GM18858 (cell line): ENCODE results near the gene SHISA3.
"Not testable (repeated sequence)": the region's sequence is repeated elsewhere in the genome, so short reads cannot be mapped to it uniquely, and the experiment has no call there.

Experiments used
- ATAC-seq: cut with Tn5 transposase; IDR thresholded peaks from one replicate; pipeline ENCODE4 v1.9.1; 2021; ENCODE audit not compliant: unreplicated experiment

Gene SHISA3

DNA sequence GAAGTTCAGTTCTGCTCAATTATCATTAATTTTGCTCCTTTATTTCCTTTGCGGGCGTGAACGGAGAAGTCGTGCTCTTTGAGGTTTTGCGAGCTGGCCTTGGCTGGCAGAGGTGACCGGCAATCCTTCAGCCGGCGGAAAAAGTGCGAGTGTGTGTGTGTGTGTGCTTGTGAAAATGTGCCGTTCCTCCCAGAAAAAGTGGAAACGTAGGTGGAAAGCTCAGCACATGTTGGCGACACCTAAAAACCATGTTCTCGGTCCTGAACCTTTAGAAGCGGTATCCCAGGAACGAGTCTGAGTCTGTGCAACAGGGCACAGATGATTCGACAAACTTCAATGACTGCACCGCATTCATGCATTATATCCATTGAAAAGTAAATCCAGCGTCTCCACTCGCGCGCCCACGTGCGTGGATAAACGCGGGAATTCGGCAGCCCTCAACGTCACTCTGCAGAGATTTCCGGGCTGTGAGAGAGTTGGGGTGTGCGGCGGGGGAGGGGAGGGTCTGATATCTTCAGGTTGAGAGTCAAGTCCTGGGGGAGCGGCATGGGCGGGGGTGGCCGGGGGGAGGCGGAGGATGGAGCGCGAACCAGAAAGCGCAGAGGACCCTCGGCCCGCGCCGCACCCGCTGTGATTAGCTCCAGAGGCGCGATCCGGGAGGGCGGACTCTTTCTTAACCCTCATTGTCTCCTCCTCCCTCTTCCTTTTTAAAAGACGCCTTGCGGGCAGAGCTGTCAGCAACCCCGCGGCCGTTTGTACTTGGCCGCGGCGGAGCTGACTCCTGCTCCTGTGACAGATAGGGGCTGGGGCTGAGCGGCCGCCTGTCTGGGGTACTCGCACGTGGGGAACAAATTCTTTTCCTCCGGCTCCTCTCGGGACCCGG lies at the start of gene SHISA3:
TSS of gene SHISA3 (plus strand) at position 737 of the 883 bp plus-strand sequence. CDS start 569 bp downstream, outside the sequence.
- no peak for ATAC-seq

DNA sequence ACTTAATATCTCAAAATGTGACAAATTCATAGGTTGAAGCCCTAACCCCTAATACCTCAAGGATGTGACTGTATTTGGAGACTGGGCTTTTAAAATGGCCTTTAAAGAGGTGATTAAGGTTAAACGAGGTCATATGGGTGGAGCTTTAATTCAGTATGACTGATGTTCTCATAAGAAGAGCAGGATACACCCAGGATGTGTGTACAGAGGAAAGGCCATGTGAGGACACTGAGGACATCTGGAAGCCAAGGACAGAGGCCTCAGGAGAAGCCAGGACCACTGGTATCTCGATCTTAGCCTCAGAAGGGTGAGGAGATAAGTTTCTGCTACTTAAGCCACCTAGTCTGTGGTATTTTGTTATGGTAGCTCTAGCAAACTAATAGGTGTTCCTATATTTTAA lies 49.0 kb upstream of the SHISA3 start:
- ATAC-seq: no peak

DNA sequence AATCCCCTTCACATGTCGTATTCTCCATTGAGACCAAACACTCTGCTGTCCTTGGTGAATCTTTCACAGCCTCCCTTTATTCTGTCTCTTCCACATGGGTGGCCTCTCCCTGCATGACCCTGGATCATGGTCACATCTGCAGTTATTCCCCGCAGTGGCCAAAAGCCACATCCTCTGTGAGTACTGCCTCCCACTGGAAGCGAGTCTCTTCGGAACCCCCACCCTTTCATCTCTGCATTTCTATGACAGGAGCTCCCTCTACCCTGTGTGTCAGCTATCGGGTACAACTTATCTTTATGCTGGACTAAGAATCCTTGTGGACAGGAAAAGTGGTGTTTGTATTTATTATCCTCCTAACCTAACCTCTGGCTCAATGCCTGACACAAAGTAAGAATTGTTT lies 48.6 kb upstream of the SHISA3 start:
- no peak for ATAC-seq

DNA sequence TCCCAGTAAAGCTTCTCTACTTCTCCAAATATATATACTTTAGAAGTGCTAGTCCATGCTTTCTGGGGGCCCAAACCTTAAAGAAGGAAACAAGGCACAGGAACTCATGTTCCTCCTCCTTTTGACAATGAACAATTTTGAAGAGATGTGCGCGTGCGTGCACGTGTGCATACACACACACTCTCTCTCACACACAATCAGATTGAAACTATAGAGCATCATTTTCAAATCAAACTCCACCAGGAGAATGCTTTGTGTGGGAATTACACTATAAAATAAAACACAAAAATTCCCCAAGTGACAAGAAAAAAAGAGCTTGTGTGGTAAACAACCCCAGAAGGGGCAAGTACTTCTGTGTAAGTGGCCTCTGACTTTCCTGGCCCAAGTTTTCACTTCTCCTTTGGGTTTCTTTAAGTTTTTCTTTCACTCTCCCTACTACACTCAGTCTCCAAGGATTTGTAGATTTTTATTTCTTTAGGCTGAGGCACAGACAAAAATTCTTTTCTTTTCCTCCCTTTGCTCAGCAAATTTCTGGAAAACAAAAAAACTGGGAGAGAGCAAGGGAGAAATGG lies 46.6 kb upstream of the SHISA3 start:
- ATAC-seq: no peak

DNA sequence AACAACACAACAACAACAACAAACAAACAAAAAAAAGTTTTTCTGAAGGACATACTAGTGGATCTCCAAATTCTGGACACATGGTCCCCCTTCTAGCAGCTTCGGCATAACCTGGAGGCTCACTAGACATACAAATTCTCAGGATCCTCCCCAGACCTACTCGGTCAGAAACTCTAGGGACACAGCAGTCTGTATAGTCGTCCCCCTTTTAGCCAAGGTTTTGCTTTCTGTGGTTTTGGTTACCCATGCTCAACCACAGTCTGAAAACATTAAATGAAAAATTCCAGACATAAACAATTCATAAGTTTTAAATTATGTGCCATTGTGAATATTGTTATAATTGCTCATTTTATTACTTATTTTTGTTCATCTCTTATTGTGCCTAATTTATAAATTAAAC lies 45.2 kb upstream of the SHISA3 start:
- no peak for ATAC-seq

DNA sequence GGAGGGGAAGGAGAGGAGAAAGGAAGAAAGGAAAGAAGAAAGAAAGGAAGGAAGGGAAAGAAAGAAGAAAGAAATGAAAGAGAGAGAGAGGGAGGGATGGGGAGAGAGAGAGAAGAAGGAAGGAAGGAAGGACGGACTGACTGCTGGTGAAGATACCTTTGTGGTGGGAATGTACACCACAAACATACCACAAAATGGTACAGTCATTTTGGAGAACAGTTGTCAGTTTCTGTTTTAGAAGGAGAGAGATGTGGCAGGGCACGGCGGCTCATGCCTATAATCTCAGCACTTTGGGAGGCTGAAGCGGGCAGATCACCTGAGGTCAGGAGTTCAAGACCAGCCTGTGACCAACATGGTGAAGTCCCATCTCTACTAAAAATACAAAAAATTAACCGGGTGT lies 40.0 kb upstream of the SHISA3 start:
- no peak for ATAC-seq

DNA sequence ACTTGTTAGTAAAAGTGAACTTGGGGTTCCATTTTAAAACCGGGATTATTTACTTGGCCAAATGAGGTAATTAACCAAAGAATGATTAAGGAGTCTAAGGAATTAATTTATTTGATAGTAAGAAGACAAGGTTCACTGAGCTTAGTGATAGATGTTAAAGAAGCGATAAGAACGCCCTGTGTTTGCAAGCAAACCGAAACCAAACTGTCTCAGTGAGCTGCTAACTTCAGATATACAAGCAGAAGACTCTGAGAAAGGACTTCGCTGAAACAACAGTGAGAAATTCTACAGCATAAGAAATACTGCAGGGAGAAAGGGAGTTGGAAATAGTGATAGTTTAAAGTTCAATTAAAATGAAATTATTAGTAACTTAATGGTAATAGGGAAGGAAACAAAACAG lies 37.6 kb upstream of the SHISA3 start:
- no peak for ATAC-seq

DNA sequence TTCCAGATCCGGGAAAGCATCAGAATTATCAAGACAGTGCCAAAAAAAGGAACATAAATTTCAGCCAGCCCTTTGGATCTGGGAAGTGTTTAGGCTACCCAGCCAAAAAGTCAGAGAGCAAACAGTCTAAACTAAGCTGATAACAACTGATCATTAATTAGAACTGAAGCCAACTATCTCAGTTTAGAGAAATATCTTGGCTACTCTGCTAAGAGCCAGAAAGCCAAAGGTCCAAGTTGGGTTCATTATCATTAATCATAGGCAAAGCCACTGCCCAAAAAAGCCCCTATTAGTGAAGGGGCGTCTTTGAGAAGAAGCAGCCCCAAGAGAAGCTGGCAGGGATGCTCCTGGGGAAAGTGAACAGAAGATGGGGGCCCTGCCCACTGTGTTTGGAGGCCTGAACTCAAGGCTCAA lies 37.0 kb upstream of the SHISA3 start:
- no peak for ATAC-seq

DNA sequence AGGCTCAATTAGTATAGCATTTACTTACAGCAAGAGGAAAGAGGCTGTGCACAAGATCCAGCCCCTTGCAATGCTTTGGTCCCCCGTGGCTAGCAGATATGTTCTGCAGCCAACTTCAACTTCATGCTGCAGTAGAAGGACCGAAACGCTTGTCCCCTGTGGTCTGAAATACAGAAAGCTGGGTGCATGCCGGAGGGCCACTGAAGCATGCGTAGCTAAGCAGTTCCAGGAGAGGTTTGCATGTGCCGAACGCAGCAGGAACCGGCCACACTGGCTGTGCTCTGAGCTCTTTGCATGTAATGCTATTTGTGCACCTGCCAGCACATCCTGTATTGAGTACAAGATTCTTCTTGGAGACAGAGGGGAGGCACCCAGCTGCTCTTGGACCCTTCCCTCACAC lies 35.8 kb upstream of the SHISA3 start:
- no peak for ATAC-seq

DNA sequence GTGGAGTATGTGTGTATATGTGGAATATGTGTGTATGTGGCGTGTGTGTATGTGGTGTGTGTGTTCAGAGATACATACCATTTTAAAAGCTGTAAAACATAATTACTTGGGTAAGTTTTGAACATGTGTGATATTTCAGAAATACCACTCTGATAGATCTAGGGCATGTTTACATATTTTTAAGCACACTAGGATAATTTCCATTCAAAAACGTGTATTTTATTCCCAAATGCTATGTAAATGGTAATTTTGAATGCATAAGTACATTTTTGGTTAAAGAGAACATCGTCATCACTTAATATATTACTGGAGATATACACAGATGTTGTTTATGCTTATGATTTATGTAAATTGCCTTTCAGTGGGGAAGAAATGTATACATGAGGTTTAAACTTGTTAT lies 34.7 kb upstream of the SHISA3 start:
- no peak for ATAC-seq

DNA sequence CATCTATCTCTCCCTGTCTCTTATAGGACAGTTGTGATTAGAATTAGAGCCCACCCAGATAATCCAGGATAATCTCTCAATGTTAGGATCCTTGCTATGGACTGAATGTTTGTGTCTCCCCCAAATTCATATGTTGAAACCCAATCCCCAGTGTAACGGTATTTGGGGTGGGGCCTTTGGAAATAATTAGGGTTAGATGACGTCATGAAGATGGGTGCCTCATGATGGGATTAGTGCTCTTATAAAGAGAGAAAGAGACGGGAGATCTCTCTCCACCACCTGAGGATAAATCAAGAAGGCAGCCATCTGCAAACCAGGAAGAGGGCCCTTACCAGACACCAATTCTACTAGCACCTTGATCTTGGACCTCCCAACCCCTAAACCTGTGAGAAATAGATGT lies 33.7 kb upstream of the SHISA3 start:
- no peak for ATAC-seq

DNA sequence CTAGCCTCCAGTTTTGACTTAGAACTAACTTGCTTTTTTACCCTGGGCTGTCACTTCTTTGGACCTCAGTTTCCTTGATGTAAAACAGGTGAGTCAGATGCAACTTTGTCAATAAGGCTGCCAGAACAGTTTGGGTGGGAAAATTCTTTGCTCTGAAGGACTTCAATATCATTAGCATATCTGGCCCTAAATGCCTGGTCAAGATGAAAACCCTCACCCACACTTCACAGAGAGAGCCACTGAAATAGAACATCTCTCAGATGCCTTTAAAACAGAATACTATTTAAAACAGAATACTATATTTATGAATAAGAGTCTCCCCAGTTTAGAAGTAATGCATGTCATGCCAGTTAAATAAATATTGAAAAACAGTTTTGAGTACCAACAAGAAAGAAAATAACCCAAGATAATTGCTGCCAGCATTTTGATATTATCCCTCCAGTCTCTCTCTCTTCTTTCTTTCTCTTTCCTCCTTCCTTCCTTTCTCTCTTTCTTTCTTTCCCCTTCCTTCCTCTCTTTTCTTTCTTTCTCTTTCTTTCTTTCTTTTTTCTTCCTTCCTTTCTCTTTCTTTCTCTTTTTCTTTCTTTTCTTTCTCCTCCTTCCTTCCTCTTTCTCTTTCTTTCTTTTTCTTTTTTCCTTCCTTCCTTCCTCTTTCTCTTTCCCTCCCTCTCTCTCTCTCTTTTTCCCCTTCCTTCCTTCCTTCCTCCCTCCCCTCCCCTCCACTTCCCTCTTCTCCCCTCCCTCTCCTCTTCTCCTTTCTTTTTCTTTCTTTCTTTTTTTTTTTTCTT lies 32.8 kb upstream of the SHISA3 start:
- ATAC-seq: no peak

DNA sequence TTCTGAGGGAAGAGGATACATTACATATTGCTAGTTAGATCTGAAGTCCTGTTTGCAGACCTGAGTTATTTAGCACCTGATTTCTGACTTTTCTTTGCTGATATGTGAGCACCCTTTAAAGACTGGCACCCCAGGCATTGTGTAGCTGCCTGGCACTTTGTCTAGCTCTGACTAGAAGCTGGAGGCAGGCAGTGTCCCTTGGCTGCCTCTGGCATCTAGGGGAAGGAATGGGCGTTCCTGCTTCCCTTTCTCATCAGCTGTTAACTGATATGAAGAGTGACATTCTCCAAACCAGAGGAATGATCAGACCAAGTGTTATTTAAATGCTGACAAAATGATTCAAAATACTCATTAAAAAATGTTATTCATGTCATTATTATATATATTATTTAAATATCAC lies 30.3 kb upstream of the SHISA3 start:
- ATAC-seq: no peak

DNA sequence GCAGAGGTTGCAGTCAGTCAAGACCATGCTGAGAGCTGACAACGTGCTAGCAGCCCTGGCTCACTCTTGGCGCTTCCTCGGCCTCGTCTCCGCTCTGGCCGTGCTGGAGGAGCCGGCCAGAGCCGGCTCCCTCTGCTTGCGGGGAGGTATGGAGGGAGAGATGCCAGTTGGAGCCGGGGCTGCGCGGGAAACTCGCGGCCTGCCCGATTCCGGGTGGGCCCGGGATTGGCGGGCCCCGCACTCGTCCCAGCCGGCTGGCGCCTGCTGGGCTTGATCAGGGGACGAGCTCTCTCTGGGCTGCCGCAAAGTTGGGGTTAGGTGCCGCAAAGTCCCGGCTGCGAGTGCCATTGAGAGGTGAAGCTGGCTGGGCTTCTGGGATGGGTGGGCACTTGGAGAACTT lies 27.8 kb upstream of the SHISA3 start:
- ATAC-seq: no peak

DNA sequence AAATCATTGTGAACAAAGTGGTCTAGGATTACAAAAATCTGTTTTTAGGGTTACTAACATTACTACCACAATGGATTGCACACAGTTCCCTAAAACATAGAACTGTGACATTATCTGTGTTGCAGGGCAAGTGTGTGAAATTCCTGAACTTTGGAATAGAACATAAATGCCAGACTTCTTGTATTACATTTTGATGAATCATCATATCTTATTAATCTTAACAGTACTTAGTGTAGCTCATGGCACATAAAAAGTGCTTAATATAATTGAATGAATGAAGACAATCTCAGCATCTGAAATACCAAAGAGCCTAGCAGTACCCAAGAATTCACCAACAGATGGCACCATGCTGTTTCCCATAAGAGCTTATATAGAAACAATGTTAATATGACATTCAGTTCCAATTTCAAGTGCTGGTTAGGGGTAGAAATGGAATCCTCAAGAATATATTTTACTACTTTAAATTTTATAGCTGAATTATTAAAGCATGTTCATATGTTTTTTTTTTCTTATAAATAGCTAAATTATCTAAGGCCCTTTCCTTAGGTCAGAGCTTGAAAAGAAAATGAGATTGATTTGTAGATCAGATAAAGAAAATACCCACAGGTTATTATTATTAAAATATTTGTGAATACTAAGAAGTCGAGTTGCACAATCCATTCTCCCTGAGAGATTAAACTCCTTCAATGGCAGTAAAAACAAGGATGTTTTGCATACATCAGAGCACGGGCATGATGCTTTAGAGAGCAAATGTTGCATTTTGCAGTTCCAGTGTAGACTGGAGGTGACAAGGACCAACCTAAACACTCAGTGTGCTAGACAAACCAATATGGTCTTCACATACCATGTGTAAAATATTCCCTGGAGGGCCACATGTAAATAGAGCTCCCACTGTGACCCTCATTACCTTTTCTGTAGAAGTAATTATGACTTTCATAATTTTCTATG lies 25.7 kb upstream of the SHISA3 start:
- ATAC-seq: peak; percentile 87

DNA sequence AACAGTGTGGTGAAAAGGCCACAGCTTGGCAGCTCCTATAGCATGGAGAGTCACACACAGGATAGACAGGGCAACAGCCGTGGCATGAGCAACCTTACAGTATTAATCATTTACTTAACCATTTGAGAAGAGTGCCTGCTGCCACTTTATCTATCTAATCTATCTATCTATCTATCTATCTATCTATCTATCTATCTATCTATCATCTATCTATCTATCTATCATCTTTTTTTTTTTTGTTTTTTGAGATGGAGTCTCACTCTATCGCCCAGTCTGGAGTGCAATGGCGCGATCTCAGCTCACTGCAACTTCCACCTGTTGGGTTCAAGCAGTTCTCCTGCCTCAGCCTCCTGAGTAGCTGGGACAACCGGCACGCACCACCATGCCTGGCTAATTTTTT lies 25.0 kb upstream of the SHISA3 start:
- ATAC-seq: not testable (repeated sequence)

DNA sequence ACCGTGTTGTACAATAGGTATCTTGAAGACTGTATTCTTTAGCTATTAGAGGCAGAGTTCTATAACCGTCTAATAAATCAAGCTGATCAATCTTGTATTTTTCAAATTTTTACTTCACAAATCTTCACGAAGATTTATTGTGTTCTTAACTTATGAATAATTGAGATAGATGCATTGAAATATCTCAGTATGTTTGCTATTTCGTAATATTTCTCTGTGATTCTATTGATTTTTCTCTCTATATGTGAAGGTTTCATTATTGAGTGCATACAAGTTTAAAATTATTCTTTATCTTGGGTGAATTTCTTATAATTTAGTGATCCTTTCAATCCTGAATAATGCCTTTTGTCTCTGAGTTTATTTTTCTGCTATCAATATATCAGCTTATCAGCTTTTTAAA lies 19.8 kb upstream of the SHISA3 start:
- no peak for ATAC-seq

DNA sequence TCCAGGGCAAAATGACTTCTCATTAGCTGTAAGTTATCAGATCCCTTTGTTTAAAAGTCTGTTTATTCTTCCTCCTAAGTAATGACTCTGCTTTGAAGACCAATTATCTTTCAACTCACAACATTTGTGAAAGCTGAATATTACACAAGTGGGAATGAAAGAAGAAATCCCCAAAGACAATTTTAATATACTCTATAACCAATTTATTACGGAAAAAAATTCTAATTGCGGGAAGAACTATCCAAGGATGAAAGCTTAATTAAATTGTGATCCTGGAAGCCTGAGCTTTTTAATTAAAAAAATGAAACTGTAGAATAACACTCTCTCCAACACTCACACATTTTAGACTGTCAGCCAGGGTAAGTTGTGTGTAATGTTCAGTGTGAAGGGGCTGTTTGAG lies 15.6 kb upstream of the SHISA3 start:
- no peak for ATAC-seq

DNA sequence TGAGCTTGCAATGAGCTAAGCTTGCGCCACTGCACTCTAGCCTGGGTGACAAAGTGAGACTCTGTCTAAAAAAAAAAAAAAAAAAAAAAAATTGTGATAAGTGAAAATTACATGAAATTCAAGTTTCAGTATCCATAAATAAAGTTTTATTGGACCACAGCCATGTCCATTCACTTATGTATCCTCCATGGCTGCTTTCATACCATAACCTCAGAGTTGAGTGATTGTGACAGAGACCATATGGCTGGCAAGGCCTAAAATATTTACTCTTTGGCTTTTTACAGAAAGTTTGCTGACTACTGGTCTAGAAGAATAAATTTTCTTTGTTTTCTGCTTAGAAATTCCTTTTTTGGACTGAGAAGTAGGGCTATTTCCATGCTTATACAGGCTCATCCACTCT lies 11.8 kb upstream of the SHISA3 start:
- ATAC-seq: no peak

DNA sequence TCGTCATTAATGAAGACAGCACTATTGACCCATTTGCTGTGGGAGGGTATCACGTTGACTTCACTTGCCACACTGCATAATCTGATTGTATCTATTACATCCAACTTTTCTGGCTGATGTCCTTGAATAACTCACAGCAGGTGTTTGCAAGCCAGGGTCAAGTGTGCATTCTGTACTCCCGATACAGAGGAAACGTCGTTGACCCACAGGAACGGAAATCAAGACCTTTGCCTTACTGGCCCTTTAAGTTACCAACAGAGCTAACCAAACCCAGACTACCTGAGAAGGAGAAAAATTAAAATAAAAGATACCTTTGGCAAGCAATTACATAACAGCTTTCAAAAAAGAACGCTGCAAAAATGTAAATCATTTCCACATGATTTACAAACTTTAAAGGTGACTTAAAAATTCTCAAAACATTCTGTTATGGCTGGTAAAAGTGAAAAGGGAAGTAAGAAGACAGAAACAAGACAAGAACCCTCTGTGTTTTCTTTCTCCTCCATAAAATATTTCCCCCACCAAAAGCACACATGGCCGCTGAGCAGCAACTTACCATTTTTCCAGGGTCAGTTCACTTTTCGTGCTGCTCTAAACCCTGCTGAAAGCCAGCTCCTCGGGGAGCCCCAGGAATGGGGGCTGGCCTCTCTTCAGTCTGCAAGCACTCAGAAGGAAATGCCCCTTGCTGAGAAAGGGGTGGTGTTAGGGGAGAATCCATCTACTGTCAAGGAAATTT lies 6.5 kb upstream of the SHISA3 start:
- ATAC-seq: no peak
